Right lung (tissue), 5 donors: ENCODE data around the gene STK39. TPM values are rescaled to one million over a fixed set of nuclear protein-coding genes. Genes with fewer than 3 reads are reported as not detected.

ENCODE experiments used
- DNase-seq, 2 donors: peaks; one replicate each; pipeline ENCODE4 v3.0.0-alpha.2; 2013
- polyA plus RNA-seq, 5 donors: library from polyadenylated mRNA; unstranded; fragments of 120-200 nt; gene quantifications; one replicate each; pipeline versions ENCODE4 v1.2.1 to v1.2.3, GENCODE V29; 2013; ENCODE audit warnings: inconsistent platforms in 1 of 5, low replicate concordance in 1 of 5; ENCODE audit not compliant: insufficient read length in 5 of 5, insufficient read depth in 1 of 5

The STK39 gene
- polyA plus RNA-seq, 5 donors, result 24.0 to 28.9 (median 25.2) TPM

DNA sequence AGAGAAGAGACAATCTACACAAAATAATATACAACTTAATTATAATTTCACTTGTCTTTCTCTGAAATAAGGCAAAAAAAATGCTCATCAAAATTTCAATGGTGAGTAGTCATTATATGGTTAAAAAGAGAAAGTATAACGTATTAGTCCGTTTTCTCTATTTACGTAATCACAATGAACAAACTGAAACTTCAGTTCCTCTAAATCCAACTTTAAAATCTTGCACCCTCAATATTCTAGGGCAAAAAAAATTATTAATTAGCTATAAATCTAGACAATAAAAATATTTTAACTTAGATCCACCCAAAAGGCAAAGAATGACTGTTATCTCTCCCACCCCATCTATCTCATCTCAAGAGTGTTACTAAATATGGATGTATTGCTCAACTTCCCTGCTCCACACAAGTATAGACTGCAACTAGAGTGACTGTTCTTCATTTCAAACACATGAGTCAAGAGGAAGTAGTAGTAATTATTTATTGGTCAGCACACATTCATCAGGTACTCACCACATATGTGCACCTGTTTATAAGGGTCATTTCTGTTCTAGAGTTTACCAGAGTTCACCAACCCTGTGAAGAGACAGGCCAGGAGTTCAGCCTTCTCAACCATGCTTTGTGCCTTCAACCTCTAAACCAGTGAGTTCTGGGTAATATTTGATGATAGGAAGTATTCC, 36.4 kb downstream of the STK39 start:
- DNase-seq, result no peak

DNA sequence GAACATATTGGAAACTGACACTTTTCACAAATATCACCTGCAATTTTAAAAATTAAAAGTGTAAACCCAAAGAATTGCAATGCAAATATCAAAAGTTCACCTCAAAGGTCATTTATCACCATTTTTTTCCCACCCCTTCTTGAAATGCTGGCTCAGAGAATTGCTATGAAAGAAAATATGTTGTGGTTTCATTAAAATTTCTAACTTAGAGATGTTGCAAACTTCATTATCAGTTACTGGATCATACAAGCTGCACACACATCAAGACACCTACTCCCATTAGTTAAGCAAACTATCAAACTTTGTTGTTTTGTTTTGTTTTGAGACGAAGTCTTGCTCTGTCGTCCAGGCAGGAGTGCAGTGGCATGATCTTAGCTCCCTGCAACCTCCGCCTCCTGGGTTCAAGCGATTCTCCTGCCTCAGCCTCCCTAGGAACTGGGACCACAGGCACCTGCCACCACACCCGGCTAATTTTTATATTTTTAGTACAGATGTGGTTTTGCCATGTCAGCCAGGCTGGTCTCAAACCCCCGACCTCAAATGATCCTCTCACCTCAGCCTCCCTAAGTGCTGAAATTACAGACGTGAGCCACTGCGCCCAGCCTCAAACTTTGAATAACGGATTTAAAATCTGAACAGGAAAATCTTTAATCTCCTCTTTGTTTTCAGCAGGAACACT, 37.0 kb downstream of the STK39 start:
- DNase-seq, result no peak

DNA sequence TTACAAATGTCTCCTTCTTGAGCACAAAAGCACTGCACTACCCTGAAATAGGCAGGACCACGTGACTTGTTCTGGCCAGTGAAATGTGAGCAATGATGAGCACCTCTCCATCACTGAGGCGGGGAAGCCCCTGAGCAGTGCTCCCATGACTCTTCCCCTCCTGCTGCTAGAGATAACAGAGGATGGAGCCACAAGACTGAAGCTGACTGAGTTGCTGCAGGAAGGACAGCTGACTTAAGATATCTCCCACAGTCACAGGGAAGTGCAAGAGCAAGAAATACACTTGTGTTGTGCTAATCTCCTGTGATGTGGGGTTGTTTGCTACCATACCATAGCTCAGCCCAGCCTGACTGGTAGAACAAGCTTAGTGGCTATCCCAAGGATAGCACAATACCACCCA, 38.7 kb downstream of the STK39 start:
- no peak for DNase-seq

DNA sequence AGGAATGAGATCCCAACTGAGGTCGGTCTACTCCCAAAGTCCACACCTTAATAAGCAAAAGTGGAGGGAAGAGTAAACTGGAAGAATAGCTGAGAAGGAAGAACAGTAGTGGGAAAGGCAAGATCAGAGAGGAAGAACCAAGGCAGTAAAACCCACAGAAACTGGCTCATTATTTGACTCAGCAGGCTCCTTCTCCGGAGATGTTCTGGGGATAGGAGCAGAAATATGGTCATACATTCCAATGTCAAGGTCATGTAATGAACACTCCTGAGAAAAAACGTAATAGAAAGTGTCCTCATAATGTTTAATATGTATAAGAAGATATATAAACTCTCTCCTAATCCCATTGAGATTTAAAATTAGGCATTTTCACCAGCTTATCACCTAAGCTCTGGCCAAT, 39.5 kb downstream of the STK39 start:
- no peak for DNase-seq

DNA sequence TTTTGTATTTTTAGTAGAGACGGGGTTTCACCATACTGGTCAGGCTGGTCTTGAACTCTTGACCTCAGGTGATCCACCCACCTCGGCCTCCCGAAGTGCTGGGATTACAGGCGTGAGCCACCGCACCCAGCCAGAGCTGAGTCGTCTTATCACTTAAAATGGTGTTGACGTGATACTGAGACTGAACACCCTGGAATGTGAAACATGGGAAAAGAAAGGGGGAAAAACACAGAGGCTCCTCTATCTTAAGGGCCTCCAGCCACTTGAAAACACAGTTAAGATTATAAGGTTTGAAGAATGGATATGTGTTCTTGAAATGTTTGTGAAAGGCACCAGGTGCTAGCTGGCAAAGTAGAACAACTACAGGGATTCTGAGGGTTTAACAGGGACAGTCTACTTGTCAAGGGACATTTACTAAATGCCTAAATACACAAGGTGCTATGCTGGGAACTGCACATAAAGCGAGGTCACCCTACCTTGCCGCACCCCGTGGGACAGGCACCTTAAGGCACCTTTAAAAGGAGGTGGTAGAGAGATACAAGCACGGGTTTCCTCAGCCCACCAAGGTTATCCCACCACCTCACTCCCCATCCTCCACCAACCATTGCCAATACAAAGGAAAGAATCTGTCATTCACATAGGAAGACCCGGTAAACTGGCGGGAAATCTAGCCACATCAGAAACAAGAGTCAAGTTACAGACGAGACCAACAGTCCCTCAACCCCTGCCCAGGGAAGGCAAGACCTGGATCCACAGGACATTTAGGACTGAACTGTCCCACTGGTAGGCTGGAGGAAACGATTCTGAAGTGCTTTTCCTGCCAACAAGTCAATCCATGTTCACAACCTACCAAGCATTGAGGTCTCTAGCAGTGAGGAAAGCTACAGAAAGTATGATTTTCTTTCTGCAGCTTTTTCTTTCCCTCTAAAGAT, 43.4 kb downstream of the STK39 start:
- no peak for DNase-seq

DNA sequence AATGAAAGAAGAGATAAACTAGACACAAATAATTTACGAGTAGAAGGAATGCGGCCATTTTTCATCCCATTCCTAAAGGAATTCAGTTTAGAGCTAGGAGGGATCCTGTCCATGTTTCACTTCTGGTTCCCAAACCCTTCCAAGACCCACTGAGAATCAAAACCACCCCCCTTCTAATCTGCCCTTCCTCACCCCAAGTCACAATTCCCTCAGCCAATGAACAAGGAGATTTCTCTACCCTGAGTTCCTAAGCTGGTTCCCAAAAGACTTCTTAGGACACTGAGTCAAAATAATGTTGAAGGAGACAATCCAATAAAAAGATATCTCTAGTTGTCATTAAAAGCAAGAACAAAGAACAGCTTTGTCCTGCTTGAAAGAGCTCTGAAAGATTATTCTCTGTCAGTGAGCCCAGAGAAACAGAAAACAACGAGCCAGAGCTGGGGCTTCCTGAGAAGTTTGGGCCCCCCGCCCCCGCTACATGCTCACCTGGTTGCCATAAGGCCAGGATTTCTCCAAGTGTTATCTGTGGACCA, 45.7 kb downstream of the STK39 start:
- DNase-seq, result no peak

DNA sequence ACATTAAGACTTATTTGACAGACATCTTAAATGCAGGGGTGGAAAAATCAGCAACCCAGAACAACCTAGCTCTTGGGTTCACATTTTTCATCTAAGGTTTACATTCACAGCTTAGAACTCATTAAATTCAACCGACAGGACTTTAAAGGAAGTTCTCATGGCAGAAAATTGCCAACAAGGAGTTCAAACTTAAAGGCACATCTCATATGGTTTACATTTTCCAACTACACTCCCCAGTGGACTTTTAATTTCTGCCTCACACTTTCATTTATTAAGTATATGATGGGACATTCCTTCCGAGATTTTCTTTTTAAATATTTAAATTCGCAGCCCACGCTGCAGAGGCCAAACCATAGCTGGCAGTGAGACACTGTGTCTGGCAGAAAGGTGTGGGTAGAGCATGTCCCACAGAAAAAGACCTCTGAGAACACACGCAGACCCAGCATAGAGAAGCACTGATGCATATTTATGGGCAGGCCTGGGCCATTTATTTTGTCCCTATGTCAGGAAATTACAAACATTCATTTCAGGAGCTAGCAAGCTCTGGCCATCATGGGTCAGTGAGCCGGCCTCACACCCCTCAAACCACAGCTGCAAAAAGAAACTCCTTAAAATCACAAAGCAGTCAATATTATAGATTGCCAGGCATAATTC, 46.3 kb downstream of the STK39 start:
- DNase-seq, result no peak

DNA sequence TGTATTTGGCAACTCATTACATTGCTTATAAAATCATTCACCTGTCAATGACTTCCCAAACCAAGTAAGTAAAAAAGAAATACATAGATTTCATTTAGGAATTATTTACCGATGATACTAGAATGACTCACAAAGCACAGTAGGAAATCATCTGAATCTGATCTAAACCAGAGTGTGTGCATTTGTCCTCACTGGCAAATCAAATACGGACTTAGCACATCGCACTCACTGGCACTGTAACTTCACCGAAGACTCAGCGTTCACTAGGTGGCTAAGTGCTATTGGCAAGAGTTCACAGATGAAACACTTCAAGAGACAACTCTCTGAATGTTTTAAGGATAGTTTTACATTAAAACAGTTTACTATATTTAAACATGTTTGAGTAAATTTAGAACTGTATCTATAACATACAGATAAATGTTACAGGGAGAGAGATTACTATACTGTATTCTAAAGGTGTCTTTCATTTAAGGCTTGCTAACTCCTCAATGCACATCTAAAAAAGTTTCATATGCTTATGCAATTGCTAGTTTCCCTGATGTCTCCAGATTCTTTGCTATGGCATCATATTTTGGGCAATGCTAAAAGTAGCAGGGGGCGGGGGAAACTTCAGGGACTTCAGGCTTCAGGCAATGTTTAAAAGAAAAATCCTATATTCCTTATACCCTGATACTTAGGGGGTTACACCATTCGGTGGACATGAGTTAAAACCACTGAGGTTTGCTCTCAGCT, 48.8 kb downstream of the STK39 start:
- DNase-seq, result no peak

DNA sequence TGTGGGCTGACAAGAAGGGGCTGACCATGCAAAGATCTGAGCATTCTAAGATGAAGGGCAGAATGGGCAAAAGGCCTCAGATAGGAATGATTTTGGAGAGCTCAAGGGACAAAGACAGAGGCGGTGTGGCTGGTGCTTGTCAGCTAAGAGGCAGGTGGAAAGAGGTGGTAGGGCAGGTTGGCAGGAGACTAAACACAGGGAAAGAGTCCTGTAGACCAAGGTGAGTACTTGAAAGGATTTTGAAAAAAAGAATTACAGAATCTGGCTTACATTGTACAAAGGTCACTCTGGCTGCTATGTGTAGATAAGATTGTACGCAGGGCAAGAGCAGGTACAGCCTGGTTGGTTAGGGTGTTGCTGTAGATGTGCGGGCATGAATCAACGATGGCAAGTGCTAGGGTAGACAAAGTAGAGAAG, 50.6 kb downstream of the STK39 start:
- DNase-seq, result peak in 1 of 2 donors; percentile 26

DNA sequence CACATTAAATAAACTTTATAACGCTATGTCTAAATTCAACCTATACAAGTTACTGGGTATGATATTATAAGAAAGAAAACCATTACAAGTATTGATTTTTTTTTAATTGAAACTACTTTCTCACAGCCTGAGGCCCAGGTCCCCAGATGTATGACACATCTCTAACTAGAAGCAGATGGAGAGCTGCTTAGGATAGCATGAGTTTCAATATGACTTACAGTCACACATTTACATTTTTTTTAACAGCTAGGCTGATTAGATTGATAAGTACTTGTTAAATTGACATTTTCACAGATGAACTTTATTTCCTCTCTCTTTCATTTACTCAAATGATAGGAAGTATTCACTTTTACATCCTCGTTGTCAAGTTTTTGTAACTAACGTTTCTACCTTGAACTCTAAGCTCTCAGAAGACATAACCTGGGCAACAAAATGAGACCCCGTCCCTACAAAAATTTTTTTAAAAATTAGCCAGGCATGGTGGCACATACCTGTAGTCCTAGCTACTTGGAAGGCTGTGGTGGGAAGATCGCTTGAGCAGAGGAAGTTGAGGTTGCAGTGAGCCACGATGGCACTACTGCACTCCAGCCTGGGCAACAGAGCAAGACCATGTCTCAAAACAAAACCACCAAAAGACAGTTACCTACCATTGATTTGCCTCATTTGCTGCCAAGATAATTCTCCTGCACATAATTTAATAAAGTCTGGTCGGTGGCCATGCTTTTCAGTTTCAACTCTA, 52.4 kb downstream of the STK39 start:
- no peak for DNase-seq

DNA sequence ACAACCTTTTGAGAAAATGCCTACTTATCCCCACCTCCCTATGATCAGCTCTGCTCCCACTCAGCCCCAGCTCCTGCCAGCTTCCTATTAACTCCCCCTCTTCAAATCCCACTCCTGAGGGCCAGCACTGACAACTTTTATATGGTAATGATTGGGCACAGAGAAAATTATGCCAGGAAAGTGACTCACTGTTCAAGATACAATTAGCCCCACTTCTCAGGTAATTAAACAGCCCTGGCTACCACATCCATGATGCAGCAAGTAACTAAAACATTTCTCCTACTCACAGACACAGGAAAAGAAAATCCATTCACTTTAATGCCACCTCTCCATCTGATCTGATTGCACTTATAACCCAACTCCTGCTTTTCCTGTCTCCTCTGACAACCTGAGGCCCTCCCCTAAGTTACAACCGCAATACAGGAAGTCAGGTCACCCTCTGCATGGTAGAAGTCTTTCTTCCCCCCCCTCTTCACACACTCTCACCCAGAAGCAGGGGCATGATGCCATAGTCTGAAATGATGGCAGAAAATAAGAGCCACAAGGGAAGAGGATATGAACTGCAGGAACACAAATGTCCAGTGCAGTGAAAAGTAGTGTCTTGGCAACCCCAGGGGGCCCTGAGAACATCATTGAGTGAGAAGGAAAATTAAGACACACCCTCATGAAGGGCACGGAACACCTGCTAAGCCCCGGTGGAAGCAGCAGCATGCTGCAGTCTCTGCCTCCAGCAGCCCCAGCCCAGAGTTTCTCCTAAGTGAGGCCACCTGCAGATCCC, 54.4 kb downstream of the STK39 start:
- no peak for DNase-seq

DNA sequence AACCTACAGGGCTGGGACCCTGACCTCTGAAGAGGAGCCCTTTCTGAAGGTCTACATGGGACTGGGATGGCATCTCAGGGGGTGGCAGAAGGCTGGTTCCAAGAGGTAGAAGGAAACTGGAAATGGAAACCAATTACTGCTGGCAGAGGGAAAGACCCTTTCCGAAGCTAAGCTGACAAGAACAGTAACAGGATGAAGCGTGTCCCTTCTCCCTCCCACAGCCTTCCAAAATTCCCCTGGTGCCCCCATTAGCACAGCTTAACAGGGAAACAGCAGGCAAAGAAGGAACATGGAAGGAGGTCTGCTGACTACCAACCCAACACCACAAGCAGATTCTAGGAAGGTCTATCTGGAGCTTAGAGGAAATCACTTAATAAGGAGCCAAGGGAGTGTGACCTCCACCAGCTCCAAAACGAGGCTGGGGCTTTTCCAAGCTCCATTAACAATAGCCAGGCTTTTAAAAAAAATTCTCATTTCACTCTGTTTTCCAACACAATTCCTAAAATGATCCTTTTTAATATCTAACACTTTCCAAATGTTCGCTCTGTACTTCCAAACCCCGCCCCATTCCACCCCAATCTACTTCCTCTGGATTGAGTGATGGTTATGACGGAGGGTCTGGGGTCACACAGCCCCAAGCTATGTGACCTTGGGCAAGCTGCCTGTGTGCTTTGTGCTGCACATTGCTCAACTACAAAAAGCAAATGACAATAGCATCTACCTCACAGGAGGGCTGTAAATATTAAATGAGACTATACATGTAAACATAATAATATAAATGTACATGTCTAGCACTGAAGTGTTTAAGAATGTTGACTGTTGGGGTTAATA, 55.2 kb downstream of the STK39 start:
- DNase-seq, result no peak

DNA sequence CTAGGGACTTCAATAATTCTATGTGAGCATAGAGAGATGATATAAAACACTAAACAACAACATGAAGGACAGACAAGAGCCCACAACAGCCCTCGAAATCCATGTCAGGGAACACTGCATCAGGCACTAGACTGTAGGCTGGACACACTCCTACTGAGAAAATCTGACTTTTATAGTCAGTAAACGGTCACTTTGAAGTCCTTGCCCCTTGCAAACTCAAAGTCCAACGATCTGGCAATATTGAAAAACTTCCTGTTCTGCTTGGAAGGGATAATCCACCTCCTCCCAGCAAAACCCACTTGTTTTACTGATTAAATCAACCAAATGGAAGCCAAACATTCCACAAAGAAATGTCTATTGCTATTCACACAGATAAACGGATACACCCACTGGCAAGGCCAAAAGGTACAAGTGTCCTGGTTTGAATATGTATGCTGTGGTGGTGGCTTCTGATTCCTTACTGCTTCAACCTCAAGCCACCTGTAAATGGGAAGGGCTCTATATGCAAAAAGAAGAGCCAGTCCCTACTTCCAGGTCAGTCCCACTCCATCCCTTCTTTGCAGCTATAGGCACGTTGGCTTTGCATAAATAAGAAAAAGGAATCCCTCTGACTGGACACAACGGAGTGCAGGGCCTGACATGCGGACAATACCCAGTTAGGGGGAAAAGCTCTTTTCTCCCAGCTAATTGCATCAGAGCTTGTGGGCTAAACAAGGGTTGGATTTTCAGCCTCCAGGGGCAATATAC, 56.6 kb downstream of the STK39 start:
- no peak for DNase-seq

DNA sequence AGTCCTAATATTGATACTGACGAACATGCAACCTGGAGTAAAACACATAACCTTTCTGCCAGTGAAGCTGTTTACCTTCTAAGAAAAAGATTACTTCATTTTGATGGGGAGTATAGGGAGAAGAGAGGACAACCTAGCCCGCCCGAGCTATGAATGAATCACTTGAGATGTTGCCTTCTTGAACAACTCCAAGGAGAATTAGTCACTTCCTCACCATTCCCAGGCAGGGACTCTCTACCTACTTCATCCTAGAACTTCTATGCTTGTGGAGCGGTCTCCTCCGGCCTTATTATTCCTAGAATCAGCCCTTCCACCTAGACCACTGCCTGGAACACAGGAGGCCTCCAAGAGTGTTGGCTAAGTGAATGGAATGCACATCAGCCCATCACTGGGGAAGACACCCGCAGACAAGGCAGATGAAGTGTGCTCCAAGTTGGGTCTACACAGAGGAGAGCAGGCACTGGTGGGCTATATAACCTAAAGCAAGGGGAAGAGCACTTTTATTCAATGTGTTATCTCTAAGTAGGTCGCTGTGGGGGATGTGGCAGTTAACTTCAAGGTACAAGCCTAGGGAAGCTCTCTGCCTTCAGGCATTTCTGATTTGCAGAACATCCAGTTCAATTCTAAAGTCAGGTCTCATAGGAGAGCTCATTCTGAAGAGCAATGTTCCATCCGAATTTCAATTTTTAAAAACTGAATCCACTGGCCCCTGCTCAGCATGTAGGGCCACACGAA, 57.4 kb downstream of the STK39 start:
- no peak for DNase-seq

DNA sequence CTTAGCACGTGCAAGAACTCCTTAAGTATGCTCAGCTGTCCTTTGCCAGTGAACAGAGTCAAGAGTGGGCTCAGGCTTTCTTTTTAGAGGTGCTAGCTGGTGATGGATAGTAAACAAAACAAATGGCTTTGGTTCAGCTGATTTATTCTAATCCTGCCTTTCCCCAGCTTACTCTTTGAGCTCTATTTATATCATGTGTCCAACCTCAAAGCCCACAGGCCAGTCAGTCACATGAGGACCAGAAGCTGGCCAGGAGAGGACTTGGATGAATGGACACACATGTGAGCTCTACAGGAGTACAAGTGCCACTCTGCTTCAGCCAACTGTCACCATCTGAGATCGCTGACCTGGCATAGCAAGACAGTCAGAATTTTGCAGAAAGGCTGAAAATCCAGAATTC, 59.4 kb downstream of the STK39 start:
- no peak for DNase-seq

DNA sequence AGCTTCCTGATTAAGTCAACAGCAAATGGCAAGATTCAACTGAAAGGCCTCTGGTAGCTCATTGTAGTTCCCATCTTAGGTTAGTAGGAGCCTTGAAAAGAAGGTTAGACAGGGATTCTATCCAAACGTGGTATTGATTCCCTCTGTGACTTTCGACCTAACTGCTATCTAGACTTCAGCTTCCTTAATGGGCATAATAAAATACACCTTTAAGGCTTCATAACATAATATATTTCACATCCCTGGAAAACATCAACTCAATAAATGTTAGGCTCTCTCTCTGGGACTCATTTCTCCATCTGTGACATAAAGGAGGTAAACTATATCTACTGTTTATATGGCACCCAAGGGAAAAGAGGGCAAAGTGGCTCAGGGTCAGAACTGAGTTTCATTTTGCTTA, 60.9 kb downstream of the STK39 start:
- no peak for DNase-seq
